ENCODE results near the gene CGB7.

The CGB7 gene

GRCh38 chr19:49017041-49017665 is 40.4 kb downstream of the CGB7 start, which contains the start of gene LHB:
Gene LHB (minus strand): TSS chr19:49017091. CDS start chr19:49017081, 10 bp downstream.
- Histone ChIP-seq H3K9me2 (replicated peaks; ENCODE audit: control insufficient read depth, low read length) (no peaks in the 10 kb centered on the region), H3K79me2 (ENCODE audit: control insufficient read depth, low read length) (no peaks in the 10 kb centered on the region), H3K9me3 (ENCODE audit: control insufficient read depth, insufficient read depth, low read length) (no peaks in the 10 kb centered on the region), H3K4me2 (ENCODE audit: low read length) (peak within 1 kb of the TSS; percentile 68), H3K36me3 (ENCODE audit: control insufficient read depth, low read length) (peaks cover 33% of the 10 kb centered on the region), H3K27me3 (ENCODE audit: control insufficient read depth, low read length) (peaks cover 14% of the 10 kb centered on the region), H3K27ac (ENCODE audit: low read depth, low read length) (no peak within 1 kb of the TSS), H3F3A (ENCODE audit: control insufficient read depth, insufficient read depth) (peaks cover 6% of the 10 kb centered on the region; the same call in 1 of the 2 replicates), H4K20me1 (ENCODE audit: control insufficient read depth, insufficient read depth, low read depth, low read length) (no peaks in the 10 kb centered on the region), H3K4me3 (ENCODE audit: low read length) (peak within 1 kb of the TSS; percentile 65), H3K4me1 (ENCODE audit: control insufficient read depth, low read length) (peaks cover 45% of the 10 kb centered on the region)
- TF ChIP-seq CTCF (IDR thresholded peaks at IDR 0.05; ENCODE audit: low read depth, low read length, poor library complexity, severe bottlenecking) (no peak), EZH2phosphoT487 (IDR thresholded peaks at IDR 0.05; ENCODE audit: borderline replicate concordance, low read length) (no peak)

- TF ChIP-seq CTCF (IDR thresholded peaks at IDR 0.05; ENCODE audit: low read depth, low read length, poor library complexity, severe bottlenecking) (no peak), EZH2phosphoT487 (IDR thresholded peaks at IDR 0.05; ENCODE audit: borderline replicate concordance, low read length) (no peak)
- peaks cover 42% of the 10 kb centered on the region for H3K36me3 ChIP-seq (ENCODE audit: control insufficient read depth, low read length)
Observed at GRCh38 chr19:49016067-49016839, 41.3 kb downstream of the CGB7 start.

GRCh38 chr19:49014870-49015255 is 42.7 kb downstream of the CGB7 start:
- peaks cover 55% of the 10 kb centered on the region for H3K36me3 ChIP-seq (ENCODE audit: control insufficient read depth, low read length)
- no peaks in the 10 kb centered on the region for H3K9me2 ChIP-seq (replicated peaks; ENCODE audit: control insufficient read depth, low read length)
- no peak overlapping the region for H3K27ac ChIP-seq (ENCODE audit: low read depth, low read length)
- H3K9me3 ChIP-seq (ENCODE audit: control insufficient read depth, insufficient read depth, low read length), result no peaks in the 10 kb centered on the region
- 0 out of 2 replicates have a peak, but pooled peaks cover 3% of the 10 kb centered on the region for H3F3A ChIP-seq (ENCODE audit: control insufficient read depth, insufficient read depth)
- no peaks in the 10 kb centered on the region for H3K79me2 ChIP-seq (ENCODE audit: control insufficient read depth, low read length)
- TF ChIP-seq CTCF (IDR thresholded peaks at IDR 0.05; ENCODE audit: low read depth, low read length, poor library complexity, severe bottlenecking) (no peak), EZH2phosphoT487 (IDR thresholded peaks at IDR 0.05; ENCODE audit: borderline replicate concordance, low read length) (no peak)
- H3K4me2 ChIP-seq (ENCODE audit: low read length), result no peak overlapping the region
- peaks cover 28% of the 10 kb centered on the region for H3K4me1 ChIP-seq (ENCODE audit: control insufficient read depth, low read length)
- H3K4me3 ChIP-seq (ENCODE audit: low read length), result no peak overlapping the region
- H4K20me1 ChIP-seq (ENCODE audit: control insufficient read depth, insufficient read depth, low read depth, low read length), result no peaks in the 10 kb centered on the region; the same call in 1 of the 2 replicates
- H3K27me3 ChIP-seq (ENCODE audit: control insufficient read depth, low read length), result peaks cover 14% of the 10 kb centered on the region

More at GRCh38 chr19:49016067-49016839, 41.3 kb downstream of the CGB7 start:
- Histone ChIP-seq H3K4me3 (ENCODE audit: low read length) (no peak overlapping the region), H3K9me2 (replicated peaks; ENCODE audit: control insufficient read depth, low read length) (no peaks in the 10 kb centered on the region), H3K4me2 (ENCODE audit: low read length) (no peak overlapping the region), H3K4me1 (ENCODE audit: control insufficient read depth, low read length) (peaks cover 41% of the 10 kb centered on the region), H3F3A (ENCODE audit: control insufficient read depth, insufficient read depth) (peaks cover 6% of the 10 kb centered on the region; the same call in 1 of the 2 replicates), H3K27me3 (ENCODE audit: control insufficient read depth, low read length) (peaks cover 14% of the 10 kb centered on the region), H3K79me2 (ENCODE audit: control insufficient read depth, low read length) (no peaks in the 10 kb centered on the region), H4K20me1 (ENCODE audit: control insufficient read depth, insufficient read depth, low read depth, low read length) (no peaks in the 10 kb centered on the region; the same call in 1 of the 2 replicates), H3K9me3 (ENCODE audit: control insufficient read depth, insufficient read depth, low read length) (no peaks in the 10 kb centered on the region), H3K27ac (ENCODE audit: low read depth, low read length) (no peak overlapping the region)

Data from DOHH2 (cell line).